Keratinocyte (primary cell): ENCODE results near the gene MAPK1. TPM values are rescaled to one million over a fixed set of nuclear protein-coding genes. Genes with fewer than 3 reads are reported as not detected.

Source experiments
- DNase-seq: peaks from one replicate; pipeline ENCODE4 v3.0.0-alpha.2; 2011; ENCODE audit warnings: low read depth, missing footprints, low spot score
- FAIRE-seq: peaks from 2 replicates; lab custom pipeline; 2011; peaks lifted over from hg19 to GRCh38; lab: Jason Lieb, UNC
- H2AFZ ChIP-seq: 2 replicates; pipeline ENCODE4 v1.6.0; 2012; ENCODE audit warnings: low read length, control low read depth, inconsistent platforms; ENCODE audit not compliant: control insufficient read depth
- H3K27ac ChIP-seq: 2 replicates; pipeline ENCODE4 v1.5.1; 2011; ENCODE audit warnings: low read length; ENCODE audit not compliant: control insufficient read depth, insufficient read depth
- H3K27me3 ChIP-seq: 3 replicates; pipeline ENCODE4 v1.6.0; 2011; ENCODE audit warnings: low read length; ENCODE audit not compliant: control insufficient read depth, insufficient read depth; ENCODE audit errors: extremely low read depth
- H3K36me3 ChIP-seq, 2 experiments: 2 replicates in 1 of 2; 3 replicates in 1 of 2; pipeline ENCODE4 v1.5.1; 2011; ENCODE audit warnings: low read length in 2 of 2, mild to moderate bottlenecking in 1 of 2; ENCODE audit not compliant: control insufficient read depth in 2 of 2, insufficient read depth in 2 of 2; ENCODE audit errors: extremely low read depth in 1 of 2
- H3K4me1 ChIP-seq: 3 replicates; pipeline ENCODE4 v1.5.1; 2011; ENCODE audit warnings: low read length; ENCODE audit not compliant: control insufficient read depth, insufficient read depth; ENCODE audit errors: extremely low read depth
- H3K4me2 ChIP-seq: 3 replicates; pipeline ENCODE4 v1.6.0; 2011; ENCODE audit warnings: low read depth, low read length; ENCODE audit not compliant: control insufficient read depth, insufficient read depth; ENCODE audit errors: extremely low read depth
- H3K4me3 ChIP-seq, 3 experiments: fragments of 200-600 bp in 1 of 3; sonication (generic) in 1 of 3; 2 replicates in 2 of 3; 3 replicates in 1 of 3; pipeline ENCODE4 v1.5.1; 2011 to 2016; ENCODE audit warnings: low read length in 3 of 3, mild to moderate bottlenecking in 3 of 3, control low read depth in 2 of 3, inconsistent platforms in 1 of 3, low read depth in 1 of 3, mixed read lengths in 1 of 3, mixed run types in 1 of 3, moderate library complexity in 1 of 3; ENCODE audit not compliant: control insufficient read depth in 2 of 3, insufficient read depth in 2 of 3; ENCODE audit errors: extremely low read depth in 1 of 3
- H3K79me2 ChIP-seq: 2 replicates; pipeline ENCODE4 v1.6.0; 2012; ENCODE audit warnings: low read length; ENCODE audit not compliant: control insufficient read depth, insufficient read depth
- H3K9ac ChIP-seq: 3 replicates; pipeline ENCODE4 v1.6.0; 2011; ENCODE audit warnings: low read length; ENCODE audit not compliant: control insufficient read depth, insufficient read depth; ENCODE audit errors: extremely low read depth
- H3K9me1 ChIP-seq: 3 replicates; pipeline ENCODE4 v1.6.0; 2011; ENCODE audit warnings: low read length; ENCODE audit not compliant: control insufficient read depth, insufficient read depth; ENCODE audit errors: extremely low read depth
- H3K9me3 ChIP-seq: 2 replicates; pipeline ENCODE4 v1.5.1; 2012; ENCODE audit warnings: low read depth, low read length; ENCODE audit not compliant: control insufficient read depth
- H4K20me1 ChIP-seq: 3 replicates; pipeline ENCODE4 v1.6.0; 2011; ENCODE audit warnings: low read length; ENCODE audit not compliant: control insufficient read depth, insufficient read depth; ENCODE audit errors: extremely low read depth
- CTCF ChIP-seq, 3 experiments: IDR thresholded peaks in 1 of 3; conservative IDR thresholded peaks in 1 of 3; optimal IDR thresholded peaks in 1 of 3; 2 replicates in 2 of 3; 3 replicates in 1 of 3; pipeline versions ENCODE3 to v1.5.1; 2011; ENCODE audit warnings: low read length in 3 of 3, mild to moderate bottlenecking in 3 of 3, moderate library complexity in 2 of 3, control low read depth in 1 of 3, inconsistent platforms in 1 of 3; ENCODE audit not compliant: insufficient read depth in 2 of 3; ENCODE audit errors: extremely low read depth in 1 of 3
- EZH2 ChIP-seq: IDR thresholded peaks from one replicate; pipeline ENCODE4 v1.6.1; 2012; ENCODE audit warnings: inconsistent platforms, mild to moderate bottlenecking, low read length, moderate library complexity
- dilution Hi-C: fragments of 300-500 bp; cut with MboI; formaldehyde crosslinking; loops from one replicate; pipeline ENCODE4 v1.7.0; 2020; ENCODE audit warnings: low sequenced_read_pairs; ENCODE audit not compliant: extremely low pct_ligation_motif_present
- polyA plus RNA-seq, 5 experiments: library from polyadenylated mRNA; depleted of rRNA in 3 of 5; stranded (reverse) in 3 of 5; stranded (forward) in 1 of 5; unstranded in 1 of 5; fragments of >200 nt; gene quantifications; 1 replicate in 1 of 5; 2 replicates in 3 of 5; 3 replicates in 1 of 5; pipeline versions ENCODE4 v1.2.1 to v1.2.3, GENCODE V29; 2011 to 2012; ENCODE audit warnings: missing spikeins in 2 of 5, low read depth in 1 of 5, low replicate concordance in 1 of 5

Gene MAPK1
- polyA plus RNA-seq, 1 donor (not counting 4 experiments of a cell fraction or from before 2014, with no cell fraction given), result 136 TPM

- FAIRE-seq (no peak), DNase-seq (no peak)
- dilution Hi-C loops, result no loop called here
- no peaks in the 10 kb centered on the region for H3K9me1 ChIP-seq
- no peak overlapping the region for H3K4me3 ChIP-seq
- H2AFZ ChIP-seq, result no peak overlapping the region
- no peaks in the 10 kb centered on the region for H3K4me1 ChIP-seq
- H3K27me3 ChIP-seq, result peaks cover under 1% of the 10 kb centered on the region
- H3K9ac ChIP-seq, result no peak overlapping the region
- H3K9me3 ChIP-seq, result no peaks in the 10 kb centered on the region
- no peaks in the 10 kb centered on the region for H3K79me2 ChIP-seq
- no peaks in the 10 kb centered on the region for H4K20me1 ChIP-seq
- TF ChIP-seq EZH2, result no peak
- no peak for TF ChIP-seq CTCF (optimal IDR thresholded peaks at IDR 0.05 in 1 of 3, IDR thresholded peaks at IDR 0.05 in 1 of 3, conservative IDR thresholded peaks at IDR 0.05 in 1 of 3; ENCODE audit: extremely low read depth in 1 of 3, insufficient read depth in 2 of 3, low read length in 3 of 3)
- H3K27ac ChIP-seq, result no peak overlapping the region
- H3K4me2 ChIP-seq, result no peak overlapping the region
- H3K36me3 ChIP-seq, result no peaks in the 10 kb centered on the region
Observed at GRCh38 chr22:21728270-21728669, 139.2 kb downstream of the MAPK1 start.

GRCh38 chr22:21727768-21728167 lies 139.7 kb downstream of the MAPK1 start:
- Histone ChIP-seq H2AFZ (no peak overlapping the region), H3K9me3 (no peaks in the 10 kb centered on the region), H3K27ac (no peak overlapping the region), H3K9me1 (no peaks in the 10 kb centered on the region), H3K9ac (no peak overlapping the region), H3K27me3 (no peaks in the 10 kb centered on the region), H3K36me3 (no peaks in the 10 kb centered on the region), H3K4me1 (no peaks in the 10 kb centered on the region), H4K20me1 (no peaks in the 10 kb centered on the region), H3K4me2 (no peak overlapping the region), H3K79me2 (no peaks in the 10 kb centered on the region), H3K4me3 (no peak overlapping the region)
- TF ChIP-seq CTCF (optimal IDR thresholded peaks at IDR 0.05 in 1 of 3, IDR thresholded peaks at IDR 0.05 in 1 of 3, conservative IDR thresholded peaks at IDR 0.05 in 1 of 3; ENCODE audit: extremely low read depth in 1 of 3, insufficient read depth in 2 of 3, low read length in 3 of 3) (no peak), EZH2 (no peak)
- FAIRE-seq, result no peak
- dilution Hi-C loops, result no loop called here
- no peak for DNase-seq
